Thymus (tissue), 11 donors: Measurements from ENCODE around the gene FTCD. TPM values are rescaled to one million over a fixed set of nuclear protein-coding genes. Genes with fewer than 3 reads are reported as not detected.

ENCODE experiments used
- DNase-seq, 9 donors: peaks; one replicate each; pipeline ENCODE4 v3.0.0-alpha.2; 2013; ENCODE audit warnings: low spot score in 9 of 9, low read depth in 6 of 9, missing footprints in 1 of 9
- H3K27ac ChIP-seq, 2 donors: one replicate each; pipeline ENCODE4 v1.5.1; 2013; ENCODE audit warnings: control low read depth in 1 of 2, low read depth in 1 of 2, low read length in 1 of 2, mild to moderate bottlenecking in 1 of 2, moderate library complexity in 1 of 2
- H3K27me3 ChIP-seq, 2 donors: one replicate each; pipeline ENCODE4 v1.5.1; 2013; ENCODE audit warnings: low read length in 1 of 2; ENCODE audit not compliant: control insufficient read depth in 2 of 2, insufficient read depth in 1 of 2
- H3K36me3 ChIP-seq, 2 donors: one replicate each; pipeline ENCODE4 v1.5.1; 2013; ENCODE audit warnings: low read length in 1 of 2, mild to moderate bottlenecking in 1 of 2, moderate library complexity in 1 of 2; ENCODE audit not compliant: control insufficient read depth in 2 of 2, insufficient read depth in 2 of 2
- H3K4me1 ChIP-seq, 2 donors: one replicate each; pipeline ENCODE4 v1.5.1; 2013; ENCODE audit warnings: low read length in 2 of 2; ENCODE audit not compliant: control insufficient read depth in 2 of 2, insufficient read depth in 2 of 2
- H3K4me3 ChIP-seq, 2 donors: one replicate each; pipeline ENCODE4 v1.5.1; 2013; ENCODE audit warnings: low read length in 2 of 2, control low read depth in 1 of 2, mild to moderate bottlenecking in 1 of 2
- H3K9me3 ChIP-seq, 2 donors: one replicate each; pipeline ENCODE4 v1.5.1; 2013; ENCODE audit warnings: low read length in 1 of 2, mild to moderate bottlenecking in 1 of 2; ENCODE audit not compliant: control insufficient read depth in 2 of 2, insufficient read depth in 1 of 2
- WGBS: extraction: QIAGEN DNeasy Blood & Tissue Kit; methylation state at CpG from one replicate; pipeline ENCODE4 v1.1.7; 2013; 5-methylcytosine and 5-hydroxymethylcytosine counted together
- polyA plus RNA-seq: library from polyadenylated mRNA; stranded (reverse); fragments of 200-250 nt; gene quantifications from one replicate; pipeline ENCODE4 v1.2.3, GENCODE V29; 2013
- total RNA-seq: library from RNA; stranded (reverse); fragments of 120-200 nt; gene quantifications from one replicate; pipeline ENCODE4 v1.2.4, GENCODE V29; 2013
- donor health status: healthy.

The FTCD gene
- total and polyA plus RNA-seq, 2 donors = 0.09 to 1.6 TPM

DNA sequence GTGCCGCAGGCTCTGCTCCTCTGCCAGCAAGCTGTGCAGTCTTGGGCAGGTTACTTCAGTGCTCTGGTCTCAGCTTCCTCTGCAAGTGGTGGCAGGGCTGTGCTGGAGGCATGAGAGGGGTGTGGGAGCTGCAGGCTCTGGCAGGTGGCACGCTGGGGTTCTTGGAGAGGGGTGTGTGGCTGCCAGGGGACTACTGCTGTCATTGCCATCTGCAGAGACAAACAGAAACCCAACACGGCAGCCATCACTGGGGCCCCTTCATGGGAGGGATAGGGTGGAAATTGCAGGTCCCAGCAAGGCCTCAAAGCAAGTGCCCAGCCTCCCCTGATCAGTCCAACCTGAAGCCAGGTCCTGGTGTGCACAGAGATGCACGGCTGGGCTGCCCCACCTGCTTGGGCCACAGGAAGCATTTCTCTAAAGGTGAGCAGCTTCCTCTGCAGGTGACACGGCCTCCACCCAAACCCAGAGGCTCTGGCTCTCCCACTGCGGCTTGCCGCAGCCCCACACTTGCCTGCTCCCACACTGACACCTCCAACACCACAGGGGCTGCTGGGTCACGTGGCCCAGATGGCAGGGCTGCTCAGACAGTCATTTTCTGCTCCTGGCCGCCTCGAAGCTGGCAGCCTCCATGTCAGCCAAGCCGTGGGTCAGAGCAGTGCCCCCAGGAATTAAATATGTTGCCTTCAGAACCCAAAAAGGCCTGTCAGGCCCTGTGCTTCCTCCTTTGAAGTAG, 61.5 kb downstream of the FTCD start:
- no peak for DNase-seq
- H3K4me1 ChIP-seq = peaks cover 0 to 2% of the 10 kb centered on the region in 2 donors
- WGBS = 81% methylated on average over 11 of the region's 11 CpGs
- H3K27ac ChIP-seq = no peak overlapping the region
- no peaks in the 10 kb centered on the region for H3K36me3 ChIP-seq
- no peak overlapping the region for H3K4me3 ChIP-seq
- H3K9me3 ChIP-seq = peaks cover 0 to 1% of the 10 kb centered on the region in 2 donors
- H3K27me3 ChIP-seq = peaks cover 22 to 32% of the 10 kb centered on the region in 2 donors

DNA sequence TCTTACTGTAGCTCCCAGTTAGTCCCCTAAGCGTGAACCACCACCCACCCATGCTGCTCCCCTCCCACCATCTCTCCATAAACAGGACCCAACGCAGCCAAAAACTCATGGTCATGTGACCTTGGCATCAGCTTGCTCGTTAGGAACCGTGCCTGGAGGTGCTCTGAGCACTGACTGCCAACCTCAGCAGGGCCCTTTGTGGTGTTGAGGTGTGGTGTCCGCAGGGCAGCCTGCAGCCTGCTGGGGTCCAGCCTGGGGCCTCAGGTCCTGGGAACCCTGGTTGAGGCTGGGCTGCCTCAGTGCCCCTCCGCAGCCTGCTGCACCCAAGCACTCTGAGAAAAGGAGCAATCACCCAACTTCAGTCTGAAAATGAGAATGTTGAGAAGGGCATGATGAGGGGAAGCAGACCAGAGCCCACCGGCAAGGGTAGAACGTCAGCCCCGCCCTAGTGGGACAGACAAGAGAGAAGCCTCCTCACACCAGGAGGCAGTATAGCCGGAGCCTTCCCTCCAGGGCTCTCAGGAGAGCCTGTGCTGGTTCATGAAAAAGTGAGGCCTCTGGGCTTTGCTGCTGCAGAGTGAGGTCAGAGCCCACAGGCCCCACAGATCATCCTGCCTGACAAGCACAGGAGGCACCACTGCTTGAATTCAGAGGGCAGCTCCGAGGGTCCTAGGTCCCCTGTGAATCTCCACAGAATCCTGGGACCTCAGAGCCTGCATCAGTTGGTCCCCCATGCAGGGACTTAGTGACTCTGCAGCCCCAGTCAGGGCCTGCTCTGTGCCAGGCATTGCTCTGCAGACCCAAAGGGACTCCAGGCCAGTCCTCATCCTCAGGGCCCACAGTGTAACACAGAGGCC, 62.3 kb downstream of the FTCD start:
- WGBS = 92% methylated on average over 11 of the region's 11 CpGs
- Histone ChIP-seq H3K36me3 (no peaks in the 10 kb centered on the region), H3K4me3 (no peak overlapping the region), H3K27ac (no peak overlapping the region), H3K4me1 (no peaks in the 10 kb centered on the region), H3K9me3 (peaks cover 0 to 1% of the 10 kb centered on the region in 2 donors), H3K27me3 (peaks cover 15 to 26% of the 10 kb centered on the region in 2 donors)
- DNase-seq = no peak

GRCh38 chr21:46092026-46092764, 63.2 kb downstream of the FTCD start:
- H3K36me3 ChIP-seq = no peaks in the 10 kb centered on the region
- peaks cover 6 to 17% of the 10 kb centered on the region in 2 donors for H3K27me3 ChIP-seq
- H3K9me3 ChIP-seq = peaks cover 0 to 1% of the 10 kb centered on the region in 2 donors
- H3K27ac ChIP-seq = no peak overlapping the region
- no peak overlapping the region for H3K4me3 ChIP-seq
- no peaks in the 10 kb centered on the region for H3K4me1 ChIP-seq
- DNase-seq = no peak
- WGBS = 86% methylated on average over 23 of the region's 23 CpGs

GRCh38 chr21:46091631-46092025, 63.8 kb downstream of the FTCD start:
- no peak overlapping the region for H3K4me3 ChIP-seq
- H3K36me3 ChIP-seq = no peaks in the 10 kb centered on the region
- H3K4me1 ChIP-seq = no peaks in the 10 kb centered on the region
- 94% methylated on average over 8 of the region's 8 CpGs for WGBS
- H3K27ac ChIP-seq = no peak overlapping the region
- DNase-seq = no peak
- peaks cover 0 to 1% of the 10 kb centered on the region in 2 donors for H3K9me3 ChIP-seq
- peaks cover 6 to 12% of the 10 kb centered on the region in 2 donors for H3K27me3 ChIP-seq

- no peak for DNase-seq
- Histone ChIP-seq H3K27ac (no peak overlapping the region), H3K4me3 (no peak overlapping the region), H3K9me3 (peaks cover 0 to 1% of the 10 kb centered on the region in 2 donors), H3K4me1 (no peaks in the 10 kb centered on the region), H3K36me3 (no peaks in the 10 kb centered on the region), H3K27me3 (peaks cover 4 to 7% of the 10 kb centered on the region in 2 donors)
- 90% methylated on average over 4 of the region's 4 CpGs for WGBS
These were observed 64.3 kb downstream of the FTCD start for GRCh38 chr21:46091118-46091517.

DNA sequence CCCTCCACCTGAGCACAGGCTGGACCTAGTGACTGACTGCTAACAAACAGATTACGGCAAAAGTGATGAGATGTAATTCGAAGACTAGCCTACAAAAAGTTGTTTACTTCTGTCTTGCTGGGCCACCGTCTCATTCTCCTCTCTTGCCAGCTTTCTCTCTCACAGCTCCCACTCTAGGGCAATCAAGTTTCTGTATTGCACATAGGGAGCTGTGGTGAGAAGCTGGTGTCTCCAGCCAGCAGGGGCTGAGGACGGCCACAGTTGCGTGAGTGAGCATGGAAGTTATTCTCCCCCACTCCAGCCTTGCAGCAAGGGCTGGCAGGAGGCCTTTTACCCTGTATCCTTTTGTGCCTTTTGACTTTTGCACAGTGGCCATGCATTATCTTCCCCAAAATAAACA, 66.1 kb downstream of the FTCD start:
- no peak overlapping the region for H3K27ac ChIP-seq
- DNase-seq = no peak
- WGBS = 87% methylated on average over 5 of the region's 5 CpGs
- no peaks in the 10 kb centered on the region for H3K4me1 ChIP-seq
- peaks cover 1 to 3% of the 10 kb centered on the region in 2 donors for H3K9me3 ChIP-seq
- no peak overlapping the region for H3K4me3 ChIP-seq
- H3K36me3 ChIP-seq = no peaks in the 10 kb centered on the region
- no peaks in the 10 kb centered on the region for H3K27me3 ChIP-seq

DNA sequence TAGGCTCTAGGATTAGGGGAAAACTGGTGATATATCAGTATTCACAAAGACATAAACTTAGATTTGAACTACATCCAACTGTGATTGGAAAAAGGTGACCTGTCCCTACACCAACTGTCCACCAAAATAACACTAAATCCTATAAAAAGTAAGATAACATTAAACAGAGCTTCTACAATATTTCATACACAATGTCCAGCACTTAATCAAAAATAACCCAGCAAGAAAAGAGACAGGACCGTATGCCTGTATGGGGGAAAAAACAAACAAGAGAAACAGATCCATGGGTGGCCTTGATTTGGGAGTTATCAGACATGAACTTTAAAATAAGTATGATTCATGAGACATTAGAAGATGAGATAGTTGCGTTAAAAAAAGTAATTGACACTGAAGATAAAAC, 67.2 kb downstream of the FTCD start:
- no peaks in the 10 kb centered on the region for H3K4me1 ChIP-seq
- H3K4me3 ChIP-seq = no peak overlapping the region
- H3K9me3 ChIP-seq = peaks cover 1 to 13% of the 10 kb centered on the region in 2 donors
- no peaks in the 10 kb centered on the region for H3K36me3 ChIP-seq
- no peak for DNase-seq
- H3K27ac ChIP-seq = no peak overlapping the region
- H3K27me3 ChIP-seq = peaks cover 0 to 2% of the 10 kb centered on the region in 2 donors
- WGBS = 96% methylated on average over 2 of the region's 2 CpGs

GRCh38 chr21:46087641-46088040, 67.7 kb downstream of the FTCD start:
- Histone ChIP-seq H3K27ac (no peak overlapping the region), H3K9me3 (peaks cover 1 to 14% of the 10 kb centered on the region in 2 donors), H3K27me3 (peaks cover 0 to 2% of the 10 kb centered on the region in 2 donors), H3K4me1 (no peaks in the 10 kb centered on the region), H3K36me3 (no peaks in the 10 kb centered on the region), H3K4me3 (no peak overlapping the region)
- WGBS = 95% methylated on average over 1 of the region's 1 CpG
- no peak for DNase-seq
